ENCODE measurements around the gene HSD17B8. TPM values are rescaled to one million over a fixed set of nuclear protein-coding genes. Genes with fewer than 3 reads are reported as not detected.

Gene HSD17B8
- total RNA-seq, 2 experiments from 2014 or later = 11.6 to 18.8 TPM

- intact Hi-C loops (cut with micrococcal nuclease; ENCODE audit: unreplicated experiment) = no loop called here
- Histone ChIP-seq H2AFZ (ENCODE audit: low read length) (no peak overlapping the region), H3K4me3 (ENCODE audit: low read depth, low read length, poor library complexity, severe bottlenecking) (no peak overlapping the region), H3K9me3 (ENCODE audit: low read length) (no peaks in the 10 kb centered on the region), H3K79me2 (ENCODE audit: insufficient read depth, low read depth, low read length) (no peaks in the 10 kb centered on the region), H4K20me1 (ENCODE audit: insufficient read depth, low read length) (no peaks in the 10 kb centered on the region), H3K4me2 (ENCODE audit: low read length) (no peak overlapping the region), H3K27ac (ENCODE audit: low read depth, low read length, poor library complexity, severe bottlenecking) (no peak overlapping the region), H3K36me3 (ENCODE audit: insufficient read depth, low read length) (no peaks in the 10 kb centered on the region), H3K4me1 (ENCODE audit: insufficient read depth, low read length, poor library complexity, severe bottlenecking) (peaks cover 7% of the 10 kb centered on the region), H3K9me2 (ENCODE audit: insufficient read depth, low read length) (no peaks in the 10 kb centered on the region)
- ChIA-PET POLR2A (interaction anchor here (0.8 kb wide), 1 partner anchor 11 kb away, joined by 3 read pairs; no protein-coding TSS in a partner anchor), CTCF (ENCODE audit: unreplicated experiment) (no interaction called here)
- TF ChIP-seq CTCF (conservative IDR thresholded peaks at IDR 0.05; ENCODE audit: low read length) (no peak), EZH2phosphoT487 (IDR thresholded peaks at IDR 0.05; ENCODE audit: borderline replicate concordance, low read depth, low read length) (no peak)
- DNase-seq (ENCODE audit: low spot score) = no peak
- no TSS peak for BruUV-seq (replicated peaks)
These were observed 47.5 kb upstream of the HSD17B8 start for GRCh38 chr6:33156964-33157363.

GRCh38 chr6:33160096-33160495 lies 44.4 kb upstream of the HSD17B8 start:
- ChIA-PET POLR2A (interaction anchor here (1.1 kb wide), 1 partner anchor 10 kb away, joined by 4 read pairs; no protein-coding TSS in a partner anchor), CTCF (ENCODE audit: unreplicated experiment) (no interaction called here)
- Histone ChIP-seq H3K4me2 (ENCODE audit: low read length) (no peak overlapping the region), H3K36me3 (ENCODE audit: insufficient read depth, low read length) (no peaks in the 10 kb centered on the region), H4K20me1 (ENCODE audit: insufficient read depth, low read length) (no peaks in the 10 kb centered on the region), H3K4me1 (ENCODE audit: insufficient read depth, low read length, poor library complexity, severe bottlenecking) (peaks cover 7% of the 10 kb centered on the region), H3K27ac (ENCODE audit: low read depth, low read length, poor library complexity, severe bottlenecking) (no peak overlapping the region), H3K9me3 (ENCODE audit: low read length) (no peaks in the 10 kb centered on the region), H2AFZ (ENCODE audit: low read length) (no peak overlapping the region), H3K79me2 (ENCODE audit: insufficient read depth, low read depth, low read length) (no peaks in the 10 kb centered on the region), H3K9me2 (ENCODE audit: insufficient read depth, low read length) (no peaks in the 10 kb centered on the region), H3K4me3 (ENCODE audit: low read depth, low read length, poor library complexity, severe bottlenecking) (no peak overlapping the region)
- DNase-seq (ENCODE audit: low spot score) = no peak
- intact Hi-C loops (cut with micrococcal nuclease; ENCODE audit: unreplicated experiment) = loop anchor here (2.0 kb wide), 1 partner anchor 37 kb away; no protein-coding TSS in a partner anchor
- no TSS peak for BruUV-seq (replicated peaks)
- TF ChIP-seq EZH2phosphoT487 (IDR thresholded peaks at IDR 0.05; ENCODE audit: borderline replicate concordance, low read depth, low read length) = no peak
- TF ChIP-seq CTCF (conservative IDR thresholded peaks at IDR 0.05; ENCODE audit: low read length) = no peak

- Histone ChIP-seq H3K79me2 (ENCODE audit: insufficient read depth, low read depth, low read length) (no peaks in the 10 kb centered on the region), H3K9me2 (ENCODE audit: insufficient read depth, low read length) (no peaks in the 10 kb centered on the region), H3K27ac (ENCODE audit: low read depth, low read length, poor library complexity, severe bottlenecking) (no peak overlapping the region), H2AFZ (ENCODE audit: low read length) (peak overlapping the region; percentile 80; the same call in 1 of the 2 replicates), H3K36me3 (ENCODE audit: insufficient read depth, low read length) (no peaks in the 10 kb centered on the region), H3K4me2 (ENCODE audit: low read length) (peak overlapping the region; percentile 68; the same call in 1 of the 2 replicates), H3K9me3 (ENCODE audit: low read length) (no peaks in the 10 kb centered on the region), H3K4me1 (ENCODE audit: insufficient read depth, low read length, poor library complexity, severe bottlenecking) (peaks cover 7% of the 10 kb centered on the region), H3K4me3 (ENCODE audit: low read depth, low read length, poor library complexity, severe bottlenecking) (no peak overlapping the region), H4K20me1 (ENCODE audit: insufficient read depth, low read length) (no peaks in the 10 kb centered on the region)
- no TSS peak for BruUV-seq (replicated peaks)
- TF ChIP-seq CTCF (conservative IDR thresholded peaks at IDR 0.05; ENCODE audit: low read length) = no peak
- TF ChIP-seq EZH2phosphoT487 (IDR thresholded peaks at IDR 0.05; ENCODE audit: borderline replicate concordance, low read depth, low read length) = no peak
- DNase-seq (ENCODE audit: low spot score) = no peak
- POLR2A ChIA-PET = interaction anchor here (0.7 kb wide), 1 partner anchor 75 kb away, joined by 4 read pairs; no protein-coding TSS in a partner anchor
- CTCF ChIA-PET (ENCODE audit: unreplicated experiment) = no interaction called here
- intact Hi-C loops (cut with micrococcal nuclease; ENCODE audit: unreplicated experiment) = loop anchor here (1.0 to 2.0 kb wide), 2 partner anchors 36 to 87 kb away; no protein-coding TSS in a partner anchor
These were observed 43.6 kb upstream of the HSD17B8 start for GRCh38 chr6:33160728-33161344.

All from OCI-LY7 (cell line).